Activated gamma-delta T cell treated with anti-CD3 and anti-CD28 coated beads, Interleukin-2, amount 50 U/mL, for 16 hours (primary cell): ENCODE data around the gene ADCY9.

Experiments
- DNase-seq: peaks from one replicate; pipeline ENCODE4 v3.0.0-alpha.2; 2020; ENCODE audit warnings: low read depth

ADCY9 gene

GRCh38 chr16:3912897-3913296, 203.3 kb downstream of the ADCY9 start:
- no peak for DNase-seq
